Mesenchymal stem cell (in vitro differentiated cells and primary cell): Measurements from ENCODE around the gene RPS6KA1.

Experiments
- DNase-seq: peaks from one replicate; pipeline ENCODE4 v3.0.0-alpha.2; 2013
- H2AFZ ChIP-seq: one replicate; pipeline ENCODE4 v1.6.1; 2013; ENCODE audit warnings: low read depth, mild to moderate bottlenecking, control low read depth, inconsistent platforms, low read length, moderate library complexity
- H2AK5ac ChIP-seq: 2 replicates; pipeline ENCODE4 v1.6.1; 2013; ENCODE audit warnings: low read length, moderate library complexity, mild to moderate bottlenecking, inconsistent platforms; ENCODE audit not compliant: severe bottlenecking
- H2BK120ac ChIP-seq: one replicate; pipeline ENCODE4 v1.6.1; 2013; ENCODE audit warnings: low read depth, mild to moderate bottlenecking, inconsistent platforms, low read length, moderate library complexity
- H2BK12ac ChIP-seq, 2 experiments: one replicate each; pipeline ENCODE4 v1.6.1; 2013; ENCODE audit warnings: inconsistent platforms in 2 of 2, low read length in 2 of 2, mild to moderate bottlenecking in 2 of 2, moderate library complexity in 2 of 2, control low read depth in 1 of 2
- H2BK15ac ChIP-seq: one replicate; pipeline ENCODE4 v1.6.1; 2013; ENCODE audit warnings: mild to moderate bottlenecking, low read depth, inconsistent platforms; ENCODE audit not compliant: poor library complexity, severe bottlenecking
- H2BK5ac ChIP-seq: 2 replicates; pipeline ENCODE4 v1.6.1; 2013; ENCODE audit warnings: low read depth, mild to moderate bottlenecking, low read length, control low read depth, inconsistent platforms; ENCODE audit not compliant: poor library complexity, severe bottlenecking
- H3K14ac ChIP-seq, 2 experiments: one replicate each; pipeline ENCODE4 v1.6.1; 2013; ENCODE audit warnings: inconsistent platforms in 2 of 2, low read length in 2 of 2, control low read depth in 1 of 2, mild to moderate bottlenecking in 1 of 2, moderate library complexity in 1 of 2
- H3K18ac ChIP-seq, 2 experiments: one replicate each; pipeline ENCODE4 v1.6.1; 2013; ENCODE audit warnings: inconsistent platforms in 2 of 2, low read length in 2 of 2, control low read depth in 1 of 2, low read depth in 1 of 2, mild to moderate bottlenecking in 1 of 2
- H3K23ac ChIP-seq, 2 experiments: one replicate each; pipeline ENCODE4 v1.6.1; 2013; ENCODE audit warnings: inconsistent platforms in 2 of 2, low read length in 2 of 2, mild to moderate bottlenecking in 2 of 2, moderate library complexity in 2 of 2, control low read depth in 1 of 2
- H3K27ac ChIP-seq: 2 replicates; pipeline ENCODE4 v1.5.1; 2013; ENCODE audit warnings: mild to moderate bottlenecking, moderate library complexity, low read length, control low read depth, inconsistent platforms; ENCODE audit not compliant: poor library complexity, severe bottlenecking
- H3K27me3 ChIP-seq, 2 experiments: 2 replicates each; pipeline versions ENCODE4 v1.6.1 to v1.7.0; 2013; ENCODE audit warnings: low read length in 2 of 2, mild to moderate bottlenecking in 2 of 2, moderate library complexity in 2 of 2, control low read depth in 1 of 2, inconsistent platforms in 1 of 2; ENCODE audit not compliant: control insufficient read depth in 1 of 2, insufficient read depth in 1 of 2
- H3K36me3 ChIP-seq, 2 experiments: 2 replicates each; pipeline versions ENCODE4 v1.6.1 to v1.7.0; 2013; ENCODE audit warnings: low read length in 2 of 2, control low read depth in 1 of 2, inconsistent platforms in 1 of 2, low read depth in 1 of 2, mild to moderate bottlenecking in 1 of 2; ENCODE audit not compliant: insufficient read depth in 2 of 2, control insufficient read depth in 1 of 2
- H3K4ac ChIP-seq, 2 experiments: one replicate each; pipeline ENCODE4 v1.6.1; 2013; ENCODE audit warnings: inconsistent platforms in 2 of 2, low read length in 2 of 2, mild to moderate bottlenecking in 2 of 2, moderate library complexity in 2 of 2, control low read depth in 1 of 2, low read depth in 1 of 2
- H3K4me1 ChIP-seq: 2 replicates; pipeline ENCODE4 v1.6.1; 2013; ENCODE audit warnings: low read depth, low read length, control low read depth; ENCODE audit not compliant: control insufficient read depth, insufficient read depth
- H3K4me2 ChIP-seq: 2 replicates; pipeline ENCODE4 v1.6.1; 2013; ENCODE audit warnings: low read length, mild to moderate bottlenecking, inconsistent platforms; ENCODE audit not compliant: poor library complexity, severe bottlenecking
- H3K4me3 ChIP-seq, 2 experiments: 2 replicates each; pipeline versions ENCODE4 v1.5.1 to v1.7.0; 2013; ENCODE audit warnings: low read length in 2 of 2, mild to moderate bottlenecking in 2 of 2, control low read depth in 1 of 2, low read depth in 1 of 2; ENCODE audit not compliant: insufficient read depth in 1 of 2
- H3K79me1 ChIP-seq: replicated peaks from 2 replicates; pipeline ENCODE4 v1.6.1; 2013; ENCODE audit warnings: mild to moderate bottlenecking, control low read depth, low read length, inconsistent platforms; ENCODE audit not compliant: poor library complexity, severe bottlenecking
- H3K9ac ChIP-seq: 2 replicates; pipeline ENCODE4 v1.7.0; 2013; ENCODE audit warnings: mild to moderate bottlenecking, low read length, moderate library complexity
- H3K9me3 ChIP-seq: 2 replicates; pipeline ENCODE4 v1.7.0; 2013; ENCODE audit warnings: mild to moderate bottlenecking, low read length; ENCODE audit not compliant: control insufficient read depth
- H4K8ac ChIP-seq: one replicate; pipeline ENCODE4 v1.6.1; 2013; ENCODE audit warnings: inconsistent platforms, mild to moderate bottlenecking, low read length, moderate library complexity
- H4K91ac ChIP-seq: one replicate; pipeline ENCODE4 v1.6.1; 2013; ENCODE audit warnings: mild to moderate bottlenecking, low read length, inconsistent platforms
- WGBS: methylation state at CpG from one replicate; pipeline ENCODE4 v1.1.7; 2013; ENCODE audit warnings: mixed read lengths; 5-methylcytosine and 5-hydroxymethylcytosine counted together

The RPS6KA1 gene

GRCh38 chr1:26530410-26530894, 891 bp downstream of the RPS6KA1 start:
- H3K27me3 ChIP-seq: peaks cover 0 to 9% of the 10 kb centered on the region in 2 experiments
- no peak overlapping the region for H4K8ac ChIP-seq
- H4K91ac ChIP-seq: no peak overlapping the region
- H2BK5ac ChIP-seq: no peak overlapping the region
- H3K14ac ChIP-seq: peak overlapping the region in 1 of 2 experiments; percentile 79
- peak overlapping the region in 1 of 2 experiments; percentile 54 for H3K4ac ChIP-seq
- H3K4me2 ChIP-seq: peak overlapping the region; percentile 96
- DNase-seq: peak; percentile 9
- 17% methylated on average over 8 of the region's 8 CpGs for WGBS
- H2BK120ac ChIP-seq: no peak overlapping the region
- peak overlapping the region; percentile 56 for H2AK5ac ChIP-seq
- H3K23ac ChIP-seq: no peak overlapping the region
- H3K9ac ChIP-seq: peak overlapping the region; percentile 69
- no peak overlapping the region for H3K27ac ChIP-seq
- H3K18ac ChIP-seq: peak overlapping the region in 1 of 2 experiments; percentile 77
- no peak overlapping the region for H2BK15ac ChIP-seq
- H2BK12ac ChIP-seq: peak overlapping the region in 1 of 2 experiments; percentile 33
- peaks cover 36% of the 10 kb centered on the region for H3K4me1 ChIP-seq
- H3K4me3 ChIP-seq: peak overlapping the region; percentile 77 to 83
- H2AFZ ChIP-seq: peak overlapping the region; percentile 67
- no peaks in the 10 kb centered on the region for H3K36me3 ChIP-seq
- peaks cover 27% of the 10 kb centered on the region for H3K79me1 ChIP-seq
- H3K9me3 ChIP-seq: no peaks in the 10 kb centered on the region

DNA sequence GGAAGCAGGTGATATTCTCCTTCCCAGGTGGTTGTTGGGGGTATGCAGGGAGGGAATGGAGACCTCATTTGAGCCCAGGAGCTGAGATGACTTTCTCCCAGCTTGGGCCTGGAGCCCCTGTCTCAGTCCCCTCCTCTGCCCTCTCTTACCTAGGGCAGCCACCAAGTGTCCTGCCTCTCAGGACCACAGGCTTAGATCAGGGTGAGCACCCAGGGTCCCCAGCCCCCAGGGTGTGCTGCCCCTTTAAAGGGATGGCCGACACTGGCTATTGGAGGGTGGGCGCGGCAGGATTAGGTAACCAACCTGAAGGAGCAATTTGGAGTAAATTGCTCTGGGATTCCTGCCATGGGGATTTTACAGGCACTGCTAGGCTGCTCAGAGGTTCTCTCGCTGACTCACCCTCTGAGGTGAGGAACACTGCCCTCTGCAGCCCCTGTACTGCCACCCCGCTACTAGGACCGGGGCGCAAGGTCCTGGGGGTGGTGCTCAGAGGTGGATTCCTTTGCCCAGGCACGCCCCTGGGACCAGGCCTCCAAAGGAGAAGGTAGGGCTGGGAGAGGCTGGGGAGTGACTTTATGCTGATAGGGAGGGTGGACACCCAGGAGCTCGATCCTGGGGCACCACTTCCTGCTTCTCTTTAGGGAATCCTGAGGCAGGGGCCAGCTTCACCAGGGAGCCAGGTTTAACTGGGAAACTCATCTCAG, 1.5 kb downstream of the RPS6KA1 start:
- WGBS: 15% methylated on average over 9 of the region's 9 CpGs
- Histone ChIP-seq H3K23ac (no peak overlapping the region), H3K14ac (peak overlapping the region in 1 of 2 experiments; percentile 79), H3K4ac (peak overlapping the region in 1 of 2 experiments; percentile 54), H2BK12ac (no peak overlapping the region), H4K91ac (no peak overlapping the region), H3K27ac (peak overlapping the region; percentile 38), H3K9ac (no peak overlapping the region), H3K27me3 (peaks cover 0 to 8% of the 10 kb centered on the region in 2 experiments), H2BK120ac (no peak overlapping the region), H2AK5ac (peak overlapping the region; percentile 56), H4K8ac (peak overlapping the region; percentile 74), H3K4me3 (no peak overlapping the region), H2BK5ac (no peak overlapping the region), H3K4me1 (peaks cover 36% of the 10 kb centered on the region), H3K9me3 (no peaks in the 10 kb centered on the region), H3K79me1 (peaks cover 28% of the 10 kb centered on the region), H2AFZ (no peak overlapping the region), H3K36me3 (no peaks in the 10 kb centered on the region), H2BK15ac (no peak overlapping the region), H3K4me2 (peak overlapping the region; percentile 96), H3K18ac (no peak overlapping the region)
- DNase-seq: peak; percentile 74

DNA sequence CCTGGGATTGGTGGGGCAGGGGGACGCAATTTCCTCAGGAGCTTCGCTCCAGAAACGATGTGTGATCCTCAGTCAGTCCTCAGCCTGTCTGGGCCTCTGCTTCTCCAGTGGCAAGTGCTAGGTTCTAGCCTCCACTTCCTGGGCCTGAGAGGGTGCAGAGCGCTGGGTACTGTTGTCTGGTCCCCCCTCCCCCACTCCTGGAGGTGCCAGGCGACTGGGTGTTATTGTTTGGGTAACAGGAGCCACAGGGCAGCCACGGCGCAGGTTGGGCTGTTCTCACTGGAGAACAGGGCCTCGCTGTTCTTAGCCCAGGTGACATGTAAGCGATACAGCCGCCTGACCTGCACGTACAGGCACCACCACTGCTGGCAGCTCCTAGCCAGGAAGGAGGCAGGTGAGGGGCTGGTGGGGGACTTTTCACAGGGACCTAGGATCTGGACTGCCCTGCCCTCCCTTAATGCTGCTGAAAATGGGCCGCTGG, 2.1 kb downstream of the RPS6KA1 start:
- H3K79me1 ChIP-seq: peaks cover 31% of the 10 kb centered on the region
- H2BK120ac ChIP-seq: no peak overlapping the region
- peak overlapping the region; percentile 74 for H4K8ac ChIP-seq
- peak overlapping the region in 1 of 2 experiments; percentile 35 for H3K18ac ChIP-seq
- no peak overlapping the region for H3K4ac ChIP-seq
- H4K91ac ChIP-seq: no peak overlapping the region
- no peak overlapping the region for H2BK5ac ChIP-seq
- no peaks in the 10 kb centered on the region for H3K36me3 ChIP-seq
- peak overlapping the region; percentile 58 for H2AK5ac ChIP-seq
- peaks cover 0 to 6% of the 10 kb centered on the region in 2 experiments for H3K27me3 ChIP-seq
- no peak overlapping the region for H3K14ac ChIP-seq
- no peaks in the 10 kb centered on the region for H3K9me3 ChIP-seq
- DNase-seq: no peak
- no peak overlapping the region for H2BK15ac ChIP-seq
- peak overlapping the region; percentile 38 for H3K27ac ChIP-seq
- peak overlapping the region in 1 of 2 experiments; percentile 49 for H2BK12ac ChIP-seq
- H3K4me3 ChIP-seq: no peak overlapping the region
- peaks cover 36% of the 10 kb centered on the region for H3K4me1 ChIP-seq
- H3K23ac ChIP-seq: no peak overlapping the region
- WGBS: 81% methylated on average over 12 of the region's 12 CpGs
- H2AFZ ChIP-seq: no peak overlapping the region
- no peak overlapping the region for H3K9ac ChIP-seq
- H3K4me2 ChIP-seq: peak overlapping the region; percentile 96

GRCh38 chr1:26533951-26534509, 4.5 kb downstream of the RPS6KA1 start:
- no peaks in the 10 kb centered on the region for H3K9me3 ChIP-seq
- 81% methylated on average over 5 of the region's 5 CpGs for WGBS
- no peak overlapping the region for H4K8ac ChIP-seq
- H2BK5ac ChIP-seq: no peak overlapping the region
- DNase-seq: no peak
- no peak overlapping the region for H3K18ac ChIP-seq
- H3K9ac ChIP-seq: no peak overlapping the region
- no peak overlapping the region for H3K4me2 ChIP-seq
- peaks cover 31% of the 10 kb centered on the region for H3K79me1 ChIP-seq
- H2BK120ac ChIP-seq: no peak overlapping the region
- H2AFZ ChIP-seq: no peak overlapping the region
- peaks cover 35% of the 10 kb centered on the region for H3K4me1 ChIP-seq
- no peak overlapping the region for H3K27ac ChIP-seq
- no peaks in the 10 kb centered on the region for H3K27me3 ChIP-seq
- no peak overlapping the region for H3K23ac ChIP-seq
- no peak overlapping the region for H3K4me3 ChIP-seq
- no peak overlapping the region for H3K4ac ChIP-seq
- no peak overlapping the region for H2BK15ac ChIP-seq
- H4K91ac ChIP-seq: no peak overlapping the region
- no peak overlapping the region for H2BK12ac ChIP-seq
- no peak overlapping the region for H2AK5ac ChIP-seq
- no peak overlapping the region for H3K14ac ChIP-seq
- H3K36me3 ChIP-seq: peaks cover 0 to 14% of the 10 kb centered on the region in 2 experiments
